Sigmoid colon (tissue), 7 donors: Measurements from ENCODE around the gene HIBCH. TPM values are rescaled to one million over a fixed set of nuclear protein-coding genes. Genes with fewer than 3 reads are reported as not detected.
A peak's percentile ranks its signal among the peaks of the same experiment; 100 is the strongest.

ENCODE experiments used
- DNase-seq: peaks from one replicate; pipeline ENCODE4 v3.0.0-alpha.2; 2019
- H3K27ac ChIP-seq, 4 donors: fragments of 200-600 bp; sonication (generic); one replicate each; pipeline ENCODE4 v1.5.1; 2016 to 2019; ENCODE audit warnings: mild to moderate bottlenecking in 1 of 4
- H3K27me3 ChIP-seq, 3 donors: fragments of 200-600 bp; sonication (generic); one replicate each; pipeline ENCODE4 v1.5.1; 2019; ENCODE audit warnings: mild to moderate bottlenecking in 1 of 3
- H3K36me3 ChIP-seq, 4 donors: fragments of 200-600 bp; sonication (generic); one replicate each; pipeline ENCODE4 v1.5.1; 2016 to 2019
- H3K4me1 ChIP-seq, 4 donors: fragments of 200-600 bp; sonication (generic); one replicate each; pipeline ENCODE4 v1.5.1; 2017 to 2019
- H3K4me3 ChIP-seq, 4 donors: fragments of 200-600 bp; sonication (generic); one replicate each; pipeline ENCODE4 v1.5.1; 2017 to 2019; ENCODE audit warnings: mild to moderate bottlenecking in 2 of 4, moderate library complexity in 1 of 4
- H3K9me3 ChIP-seq, 4 donors: fragments of 200-600 bp in 3 of 4; sonication (generic) in 3 of 4; one replicate each; pipeline versions ENCODE4 v1.5.1 to v1.6.1; 2013 to 2019
- CTCF ChIP-seq, 4 experiments: fragments of 450-650 bp in 3 of 4; fragments of 200-600 bp in 1 of 4; IDR thresholded peaks; one replicate each; pipeline ENCODE4 v1.5.1; 2016 to 2019; ENCODE audit warnings: antibody characterized with exemption in 4 of 4, mild to moderate bottlenecking in 3 of 4, moderate library complexity in 2 of 4
- EP300 ChIP-seq, 4 donors: sonication (generic); formaldehyde crosslinking; IDR thresholded peaks; one replicate each; pipeline ENCODE4 v1.6.1; 2017; ENCODE audit warnings: antibody characterized with exemption in 4 of 4
- POLR2A ChIP-seq, 2 donors: fragments of 450-650 bp; IDR thresholded peaks; one replicate each; pipeline ENCODE4 v1.6.1; 2016; ENCODE audit warnings: antibody characterized with exemption in 2 of 2, mild to moderate bottlenecking in 2 of 2, moderate library complexity in 2 of 2
- POLR2AphosphoS5 ChIP-seq, 4 donors: sonication (generic); formaldehyde crosslinking; IDR thresholded peaks; one replicate each; pipeline ENCODE4 v1.6.1; 2017; ENCODE audit warnings: antibody characterized with exemption in 4 of 4
- WGBS, 2 donors: extraction: QIAGEN DNeasy Blood & Tissue Kit; methylation state at CpG; one replicate each; pipeline ENCODE4 v1.1.7; 2013; 5-methylcytosine and 5-hydroxymethylcytosine counted together
- intact Hi-C: fragments of 100-400 bp; cut with DNase I; formaldehyde crosslinking; loops from one replicate; pipeline ENCODE4 v1.15.1; 2023
- polyA plus RNA-seq, 3 donors: library from polyadenylated mRNA; stranded (reverse); fragments of 200-250 nt; gene quantifications; one replicate each; pipeline ENCODE4 v1.2.3, GENCODE V29; 2013
- total RNA-seq, 4 donors: library from RNA; depleted of rRNA; stranded (reverse); fragments of >200 nt; gene quantifications; one replicate each; pipeline ENCODE4 v1.1.0, GENCODE V29; 2016
- donor health status: healthy with polysubstance abuse.
- donor health status: Bipolar disorder and iron deficiency.
- donor health status: healthy.

The HIBCH gene
- total RNA-seq (10 to 100 TPM; 18.1 to 21.6 (median 19.0) TPM), polyA plus RNA-seq (10 to 100 TPM; 37.2 to 45.8 (median 42.6) TPM)

GRCh38 chr2:190319555-190320498, at the start of gene HIBCH:
TSS of gene HIBCH (minus strand) at chr2:190319826. CDS start at chr2:190319750, 76 bp downstream.
- DNase-seq = peak; percentile 99
- TF ChIP-seq CTCF (IDR thresholded peaks at IDR 0.05) (peak; percentile 46 to 66 (median 62)), EP300 (IDR thresholded peaks at IDR 0.05) (peak in 1 of 4 donors; percentile 46), POLR2AphosphoS5 (IDR thresholded peaks at IDR 0.05) (peak; percentile 69 to 94 (median 83)), POLR2A (IDR thresholded peaks at IDR 0.05) (peak; percentile 33 to 49)
- Histone ChIP-seq H3K27me3 (no peaks in the 10 kb centered on the region), H3K9me3 (no peaks in the 10 kb centered on the region), H3K4me1 (peaks cover 0 to 41% (median 33%) of the 10 kb centered on the region in 4 donors), H3K36me3 (no peaks in the 10 kb centered on the region), H3K4me3 (peak within 1 kb of the TSS; percentile 58 to 72 (median 64)), H3K27ac (peak within 1 kb of the TSS; percentile 80 to 91 (median 89))
- intact Hi-C loops = loop anchor here (2.0 to 5.0 kb wide), 4 partner anchors 23 to 231 kb away; partner anchors contain the start of gene INPP1
- WGBS, 2 donors = 1% methylated on average over 50 of the region's 50 CpGs

- intact Hi-C loops = no loop called here
- Histone ChIP-seq H3K36me3 (peaks cover 0 to 63% (median 20%) of the 10 kb centered on the region in 4 donors), H3K4me3 (no peak overlapping the region), H3K4me1 (peaks cover 0 to under 1% (median 0%) of the 10 kb centered on the region in 4 donors), H3K27me3 (no peaks in the 10 kb centered on the region), H3K27ac (no peak overlapping the region), H3K9me3 (no peaks in the 10 kb centered on the region)
- 92% methylated on average over 4 of the region's 4 CpGs for WGBS, 2 donors
- DNase-seq = no peak
- TF ChIP-seq EP300 (IDR thresholded peaks at IDR 0.05) (no peak), POLR2AphosphoS5 (IDR thresholded peaks at IDR 0.05) (no peak), CTCF (IDR thresholded peaks at IDR 0.05) (no peak), POLR2A (IDR thresholded peaks at IDR 0.05) (no peak)
These were observed 47.5 kb upstream of the HIBCH start for GRCh38 chr2:190367091-190367490.

GRCh38 chr2:190366248-190366753, 46.7 kb upstream of the HIBCH start:
- Histone ChIP-seq H3K27ac (no peak overlapping the region), H3K4me1 (no peaks in the 10 kb centered on the region), H3K36me3 (peaks cover 0 to 69% (median 20%) of the 10 kb centered on the region in 4 donors), H3K27me3 (no peaks in the 10 kb centered on the region), H3K9me3 (no peaks in the 10 kb centered on the region), H3K4me3 (no peak overlapping the region)
- 87 to 96% methylated on average over 11 of the region's 11 CpGs for WGBS, 2 donors
- intact Hi-C loops = no loop called here
- no peak for TF ChIP-seq POLR2A (IDR thresholded peaks at IDR 0.05)
- no peak for TF ChIP-seq POLR2AphosphoS5 (IDR thresholded peaks at IDR 0.05)
- TF ChIP-seq CTCF (IDR thresholded peaks at IDR 0.05) = no peak
- TF ChIP-seq EP300 (IDR thresholded peaks at IDR 0.05) = no peak
- DNase-seq = no peak

GRCh38 chr2:190365499-190366204, 46.0 kb upstream of the HIBCH start:
- H3K9me3 ChIP-seq = no peaks in the 10 kb centered on the region
- TF ChIP-seq POLR2AphosphoS5 (IDR thresholded peaks at IDR 0.05) (no peak), CTCF (IDR thresholded peaks at IDR 0.05) (no peak), EP300 (IDR thresholded peaks at IDR 0.05) (no peak), POLR2A (IDR thresholded peaks at IDR 0.05) (no peak)
- intact Hi-C loops = no loop called here

More at GRCh38 chr2:190365499-190366204, 46.0 kb upstream of the HIBCH start:
- Histone ChIP-seq H3K4me3 (no peak overlapping the region), H3K4me1 (peaks cover 0 to 6% (median 2%) of the 10 kb centered on the region in 4 donors), H3K27me3 (no peaks in the 10 kb centered on the region), H3K36me3 (peaks cover 0 to 64% (median 17%) of the 10 kb centered on the region in 4 donors), H3K27ac (no peak overlapping the region)
- DNase-seq = no peak
- WGBS, 2 donors = 87 to 98% methylated on average over 19 of the region's 19 CpGs
